Measurements from ENCODE around the gene RFX1.

RFX1 gene

GRCh38 chr19:13977803-13978202 lies 28.3 kb downstream of the RFX1 start:
- no peak for ATAC-seq
- TF ChIP-seq OSR1 (CRISPR knock-in tag; IDR thresholded peaks at IDR 0.05): no peak
- no peak for TF ChIP-seq ZFP30 (CRISPR knock-in tag; IDR thresholded peaks at IDR 0.05)
- no peak for TF ChIP-seq TOX (CRISPR knock-in tag; IDR thresholded peaks at IDR 0.05; ENCODE audit: borderline replicate concordance)
- TF ChIP-seq PPARA (CRISPR knock-in tag; IDR thresholded peaks at IDR 0.05; ENCODE audit: borderline replicate concordance): no peak
- no peak for TF ChIP-seq GLIS3 (CRISPR knock-in tag; IDR thresholded peaks at IDR 0.05)
- TF ChIP-seq ZC3H10 (CRISPR knock-in tag; IDR thresholded peaks at IDR 0.05): no peak
- TF ChIP-seq BACH2 (CRISPR knock-in tag; IDR thresholded peaks at IDR 0.05; ENCODE audit: borderline replicate concordance): no peak
- TF ChIP-seq ZNF565 (CRISPR knock-in tag; conservative IDR thresholded peaks at IDR 0.05; ENCODE audit: low read depth): no peak
- TF ChIP-seq, protein P1, sequence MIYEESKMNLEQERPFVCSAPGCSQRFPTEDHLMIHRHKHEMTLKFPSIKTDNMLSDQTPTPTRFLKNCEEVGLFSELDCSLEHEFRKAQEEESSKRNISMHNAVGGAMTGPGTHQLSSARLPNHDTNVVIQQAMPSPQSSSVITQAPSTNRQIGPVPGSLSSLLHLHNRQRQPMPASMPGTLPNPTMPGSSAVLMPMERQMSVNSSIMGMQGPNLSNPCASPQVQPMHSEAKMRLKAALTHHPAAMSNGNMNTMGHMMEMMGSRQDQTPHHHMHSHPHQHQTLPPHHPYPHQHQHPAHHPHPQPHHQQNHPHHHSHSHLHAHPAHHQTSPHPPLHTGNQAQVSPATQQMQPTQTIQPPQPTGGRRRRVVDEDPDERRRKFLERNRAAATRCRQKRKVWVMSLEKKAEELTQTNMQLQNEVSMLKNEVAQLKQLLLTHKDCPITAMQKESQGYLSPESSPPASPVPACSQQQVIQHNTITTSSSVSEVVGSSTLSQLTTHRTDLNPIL (CRISPR knock-in tag; IDR thresholded peaks at IDR 0.05; ENCODE audit: low read depth): no peak
- no peak for TF ChIP-seq TSHZ2 (CRISPR knock-in tag; IDR thresholded peaks at IDR 0.05)
- no peak for TF ChIP-seq ESRRG (CRISPR knock-in tag; IDR thresholded peaks at IDR 0.05)
- no peak for TF ChIP-seq RARB (CRISPR knock-in tag; IDR thresholded peaks at IDR 0.05)
- TF ChIP-seq, protein P2, sequence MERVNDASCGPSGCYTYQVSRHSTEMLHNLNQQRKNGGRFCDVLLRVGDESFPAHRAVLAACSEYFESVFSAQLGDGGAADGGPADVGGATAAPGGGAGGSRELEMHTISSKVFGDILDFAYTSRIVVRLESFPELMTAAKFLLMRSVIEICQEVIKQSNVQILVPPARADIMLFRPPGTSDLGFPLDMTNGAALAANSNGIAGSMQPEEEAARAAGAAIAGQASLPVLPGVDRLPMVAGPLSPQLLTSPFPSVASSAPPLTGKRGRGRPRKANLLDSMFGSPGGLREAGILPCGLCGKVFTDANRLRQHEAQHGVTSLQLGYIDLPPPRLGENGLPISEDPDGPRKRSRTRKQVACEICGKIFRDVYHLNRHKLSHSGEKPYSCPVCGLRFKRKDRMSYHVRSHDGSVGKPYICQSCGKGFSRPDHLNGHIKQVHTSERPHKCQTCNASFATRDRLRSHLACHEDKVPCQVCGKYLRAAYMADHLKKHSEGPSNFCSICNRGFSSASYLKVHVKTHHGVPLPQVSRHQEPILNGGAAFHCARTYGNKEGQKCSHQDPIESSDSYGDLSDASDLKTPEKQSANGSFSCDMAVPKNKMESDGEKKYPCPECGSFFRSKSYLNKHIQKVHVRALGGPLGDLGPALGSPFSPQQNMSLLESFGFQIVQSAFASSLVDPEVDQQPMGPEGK (CRISPR knock-in tag; IDR thresholded peaks at IDR 0.05; ENCODE audit: borderline replicate concordance): no peak
- TF ChIP-seq, protein P3, sequence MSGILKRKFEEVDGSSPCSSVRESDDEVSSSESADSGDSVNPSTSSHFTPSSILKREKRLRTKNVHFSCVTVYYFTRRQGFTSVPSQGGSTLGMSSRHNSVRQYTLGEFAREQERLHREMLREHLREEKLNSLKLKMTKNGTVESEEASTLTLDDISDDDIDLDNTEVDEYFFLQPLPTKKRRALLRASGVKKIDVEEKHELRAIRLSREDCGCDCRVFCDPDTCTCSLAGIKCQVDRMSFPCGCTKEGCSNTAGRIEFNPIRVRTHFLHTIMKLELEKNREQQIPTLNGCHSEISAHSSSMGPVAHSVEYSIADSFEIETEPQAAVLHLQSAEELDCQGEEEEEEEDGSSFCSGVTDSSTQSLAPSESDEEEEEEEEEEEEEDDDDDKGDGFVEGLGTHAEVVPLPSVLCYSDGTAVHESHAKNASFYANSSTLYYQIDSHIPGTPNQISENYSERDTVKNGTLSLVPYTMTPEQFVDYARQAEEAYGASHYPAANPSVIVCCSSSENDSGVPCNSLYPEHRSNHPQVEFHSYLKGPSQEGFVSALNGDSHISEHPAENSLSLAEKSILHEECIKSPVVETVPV (CRISPR knock-in tag; IDR thresholded peaks at IDR 0.05): no peak
- no peak for TF ChIP-seq ISL1 (CRISPR knock-in tag; IDR thresholded peaks at IDR 0.05)
- TF ChIP-seq SNAI2 (CRISPR knock-in tag; IDR thresholded peaks at IDR 0.05): no peak
- TF ChIP-seq POU6F1 (CRISPR knock-in tag; IDR thresholded peaks at IDR 0.05; ENCODE audit: borderline replicate concordance, low read depth): no peak

DNA sequence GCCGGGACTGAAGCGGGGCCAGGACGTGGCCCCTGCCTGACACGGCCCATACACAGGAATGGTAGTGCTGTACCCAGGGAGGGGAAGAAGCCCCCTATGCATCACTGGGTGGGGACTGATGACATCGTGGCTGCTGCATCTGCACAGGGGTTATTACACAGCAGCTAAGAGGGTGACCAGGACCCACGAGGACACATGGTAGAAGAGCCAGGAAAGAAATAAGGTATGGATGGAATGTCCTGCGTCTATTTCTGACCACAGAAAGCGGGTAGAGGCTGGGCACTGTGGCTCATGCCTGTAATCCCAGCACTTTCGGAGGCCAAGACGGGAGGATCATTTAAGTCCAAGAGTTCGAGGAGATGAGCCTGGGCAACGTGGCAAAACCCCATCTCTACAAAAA lies 29.7 kb downstream of the RFX1 start:
- TF ChIP-seq BACH2 (CRISPR knock-in tag; IDR thresholded peaks at IDR 0.05; ENCODE audit: borderline replicate concordance) (no peak), POU6F1 (CRISPR knock-in tag; IDR thresholded peaks at IDR 0.05; ENCODE audit: borderline replicate concordance, low read depth) (no peak), ZC3H10 (CRISPR knock-in tag; IDR thresholded peaks at IDR 0.05) (no peak), ZNF8 (CRISPR knock-in tag; IDR thresholded peaks at IDR 0.05) (no peak), ARNTL (CRISPR knock-in tag; IDR thresholded peaks at IDR 0.05; ENCODE audit: borderline replicate concordance, low read depth) (no peak), TOX (CRISPR knock-in tag; IDR thresholded peaks at IDR 0.05; ENCODE audit: borderline replicate concordance) (no peak), ZFP3 (CRISPR knock-in tag; IDR thresholded peaks at IDR 0.05) (no peak), ZNF565 (CRISPR knock-in tag; conservative IDR thresholded peaks at IDR 0.05; ENCODE audit: low read depth) (no peak), RARB (CRISPR knock-in tag; IDR thresholded peaks at IDR 0.05) (no peak)
- ATAC-seq: no peak

Data from SK-N-SH treated with all-trans-retinoic acid at 6 μM for 48 hours (cell line).